ENCODE data around the gene CLEC2B.

Gene CLEC2B

GRCh38 chr12:9868951-9869306 is 225 bp downstream of the CLEC2B start:
- no peak for DNase-seq

GRCh38 chr12:9868311-9868801 is 798 bp downstream of the CLEC2B start:
- no peak for DNase-seq

GRCh38 chr12:9867531-9867930 is 1.6 kb downstream of the CLEC2B start:
- DNase-seq = no peak

DNA sequence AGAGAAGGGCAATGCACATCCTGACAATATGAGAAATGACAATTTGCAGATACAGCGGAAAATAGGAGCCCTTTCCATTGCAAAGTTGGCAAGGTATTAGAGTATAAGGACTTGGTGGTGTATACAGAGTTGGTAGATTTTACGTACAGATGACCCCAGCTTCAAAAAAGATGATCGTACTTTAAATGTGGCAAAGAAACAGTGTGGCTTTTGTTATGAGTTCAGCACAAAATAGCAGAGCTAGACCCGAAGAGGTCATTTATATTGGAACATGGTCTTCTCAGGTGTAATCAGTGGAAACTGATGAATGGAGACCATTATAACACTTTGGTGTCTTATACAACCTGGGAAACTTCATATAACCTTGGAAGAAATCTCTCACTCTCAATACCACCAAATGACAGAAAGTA is 2.3 kb downstream of the CLEC2B start:
- DNase-seq = no peak

- DNase-seq = no peak
Measured at GRCh38 chr12:9864913-9865675, 4.1 kb downstream of the CLEC2B start.

DNA sequence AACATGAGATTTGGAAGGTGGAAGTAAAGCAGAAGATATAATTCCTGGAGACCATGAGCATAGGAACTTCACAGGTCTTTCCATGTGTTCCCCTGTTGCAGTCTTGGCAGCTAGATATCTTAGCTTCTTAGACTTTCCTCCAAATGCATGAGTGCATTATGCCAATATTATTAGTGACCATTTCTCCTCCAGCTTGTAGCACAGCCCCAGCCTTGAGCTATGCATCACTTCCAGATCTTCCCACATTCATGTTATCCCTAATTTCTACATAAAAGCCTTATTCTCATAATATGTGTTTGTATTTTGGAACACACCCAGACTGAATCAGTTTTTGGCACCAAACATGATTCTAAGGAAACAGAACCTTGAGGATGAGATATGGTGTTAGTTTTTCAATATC is 11.0 kb downstream of the CLEC2B start:
- no peak for DNase-seq

DNA sequence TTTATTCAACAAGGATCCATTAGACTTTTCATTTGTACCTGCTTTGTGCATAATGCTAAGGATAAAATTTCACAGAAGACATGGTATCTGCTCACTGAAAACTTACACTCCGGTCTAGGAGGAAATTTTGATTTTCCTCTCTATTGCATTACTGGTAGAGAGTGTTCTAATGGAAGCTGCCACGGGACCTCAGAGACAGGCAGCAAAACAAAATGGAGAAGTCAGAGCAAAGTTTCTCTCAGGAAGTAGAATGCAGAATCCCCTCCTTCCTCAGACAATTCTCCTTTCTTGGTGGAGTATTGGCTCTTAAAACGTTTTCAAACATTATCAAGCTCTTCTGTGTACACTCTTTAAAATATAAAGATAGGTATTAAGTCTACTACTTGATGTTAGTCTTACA is 12.3 kb downstream of the CLEC2B start:
- no peak for DNase-seq

GRCh38 chr12:9856151-9856550 is 13.0 kb downstream of the CLEC2B start:
- DNase-seq = no peak

DNA sequence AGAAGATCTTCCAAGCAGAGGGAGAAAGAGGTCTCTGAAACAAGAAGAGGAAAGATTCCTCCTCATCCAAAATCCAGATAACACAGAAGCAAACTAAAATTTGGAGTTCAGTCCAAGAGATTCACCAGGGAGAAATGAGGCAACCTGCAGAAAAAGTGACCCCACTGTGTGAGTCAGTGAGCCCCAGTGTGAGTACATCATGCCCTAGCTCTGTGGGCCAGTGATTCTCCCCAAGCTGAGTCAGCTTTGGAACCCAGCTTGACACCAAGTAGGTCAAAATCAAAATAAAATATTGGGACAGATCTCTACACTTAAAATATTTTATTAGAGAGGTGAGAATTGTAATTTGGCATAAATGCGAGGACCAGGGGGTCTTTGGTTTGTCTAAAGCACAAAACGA is 17.2 kb downstream of the CLEC2B start:
- DNase-seq = no peak

DNA sequence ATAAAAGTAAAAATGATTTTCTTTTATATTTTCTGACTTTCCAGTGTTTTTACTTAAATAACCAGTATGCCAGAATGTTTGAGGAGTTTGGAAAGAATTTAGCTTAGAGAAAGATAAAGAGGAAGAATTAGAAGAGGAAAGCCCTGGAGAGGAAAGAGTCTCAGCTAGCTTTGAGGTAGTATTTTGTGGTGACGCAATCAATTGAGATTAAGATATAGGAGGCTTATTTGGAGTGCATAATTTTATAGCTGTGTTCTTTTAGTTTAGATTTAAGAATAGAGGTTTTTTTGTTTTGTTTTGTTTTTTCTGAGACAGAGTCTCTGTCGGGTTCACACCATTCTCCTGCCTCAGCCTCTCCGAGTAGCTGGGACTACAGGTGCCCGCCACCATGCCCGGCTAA is 18.1 kb downstream of the CLEC2B start:
- no peak for DNase-seq

DNA sequence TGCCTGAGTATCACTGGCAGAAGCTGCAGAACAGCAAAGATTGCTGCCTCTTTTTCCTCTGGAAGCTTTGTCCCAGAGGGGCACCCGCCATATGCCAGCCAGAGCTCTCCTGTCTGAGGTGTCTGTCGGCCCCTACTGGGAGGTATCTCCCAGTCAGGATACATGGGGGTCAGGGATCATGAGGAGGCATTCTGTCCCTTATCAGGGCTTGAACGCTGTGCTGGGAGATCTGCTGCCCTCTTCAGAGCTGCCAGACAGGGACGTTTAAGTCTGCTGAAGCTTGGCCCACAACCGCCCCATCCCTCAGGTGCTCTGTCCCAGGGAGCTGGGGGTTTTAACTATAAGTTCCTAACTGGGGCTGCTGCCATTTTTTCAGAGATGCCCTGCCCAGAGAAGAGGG is 20.3 kb downstream of the CLEC2B start:
- no peak for DNase-seq

- DNase-seq = no peak
Measured at GRCh38 chr12:9843407-9843806, 25.7 kb downstream of the CLEC2B start.

DNA sequence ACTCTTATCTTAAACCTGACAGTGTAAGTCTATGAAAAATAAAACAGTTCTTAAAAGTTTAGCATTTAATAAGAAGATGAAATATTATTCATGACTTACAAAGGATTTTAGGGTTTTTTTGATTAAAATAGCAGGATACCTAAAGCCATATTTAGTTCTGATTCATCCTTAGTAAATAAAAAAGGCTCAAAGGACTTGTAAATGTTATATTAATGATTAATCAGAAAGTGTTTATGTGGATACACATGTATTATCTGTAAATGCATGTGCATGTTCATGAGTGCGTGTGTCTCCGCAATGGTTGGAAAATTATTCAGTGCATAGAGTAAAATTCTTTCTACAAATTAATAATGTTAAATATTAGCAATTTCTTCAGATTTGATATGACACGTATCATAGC is 37.4 kb downstream of the CLEC2B start:
- no peak for DNase-seq

DNA sequence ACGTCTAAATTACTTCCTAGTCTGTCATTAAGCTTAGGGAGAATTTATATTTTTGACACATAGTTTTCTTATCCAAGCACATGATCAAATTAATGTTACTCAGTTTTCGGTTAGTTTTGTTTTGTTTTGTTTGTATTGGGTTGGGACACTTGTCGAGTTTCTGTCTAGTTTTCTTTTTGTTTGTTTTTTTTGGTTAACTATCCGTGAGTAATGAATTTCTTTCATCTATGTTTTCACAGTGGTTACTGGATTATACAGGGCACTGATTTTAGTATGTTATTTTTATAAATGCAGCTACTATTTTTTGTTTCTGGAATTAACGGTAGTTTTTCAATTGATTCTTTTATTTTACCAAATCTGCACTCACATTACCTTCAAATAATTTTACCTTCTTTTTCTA is 39.2 kb downstream of the CLEC2B start:
- no peak for DNase-seq

DNA sequence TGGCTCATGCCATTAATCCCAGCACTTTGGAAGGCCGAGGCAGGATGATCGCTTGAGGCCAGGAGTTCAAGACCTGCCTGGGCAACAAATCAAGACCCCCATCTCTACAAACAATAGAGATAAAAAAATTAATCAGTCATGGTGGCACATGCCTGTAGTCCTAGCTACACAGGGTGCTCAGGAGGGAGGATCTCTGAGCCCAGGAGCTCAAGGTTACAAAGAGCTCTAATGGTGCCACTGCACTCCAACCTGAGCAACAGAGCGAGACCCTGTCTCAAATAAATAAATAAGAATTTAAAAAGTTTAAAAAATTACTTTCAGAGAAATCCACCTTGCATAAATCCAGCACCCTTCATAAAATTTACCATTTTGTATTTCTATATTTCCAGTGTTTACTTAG is 39.7 kb downstream of the CLEC2B start:
- no peak for DNase-seq

DNA sequence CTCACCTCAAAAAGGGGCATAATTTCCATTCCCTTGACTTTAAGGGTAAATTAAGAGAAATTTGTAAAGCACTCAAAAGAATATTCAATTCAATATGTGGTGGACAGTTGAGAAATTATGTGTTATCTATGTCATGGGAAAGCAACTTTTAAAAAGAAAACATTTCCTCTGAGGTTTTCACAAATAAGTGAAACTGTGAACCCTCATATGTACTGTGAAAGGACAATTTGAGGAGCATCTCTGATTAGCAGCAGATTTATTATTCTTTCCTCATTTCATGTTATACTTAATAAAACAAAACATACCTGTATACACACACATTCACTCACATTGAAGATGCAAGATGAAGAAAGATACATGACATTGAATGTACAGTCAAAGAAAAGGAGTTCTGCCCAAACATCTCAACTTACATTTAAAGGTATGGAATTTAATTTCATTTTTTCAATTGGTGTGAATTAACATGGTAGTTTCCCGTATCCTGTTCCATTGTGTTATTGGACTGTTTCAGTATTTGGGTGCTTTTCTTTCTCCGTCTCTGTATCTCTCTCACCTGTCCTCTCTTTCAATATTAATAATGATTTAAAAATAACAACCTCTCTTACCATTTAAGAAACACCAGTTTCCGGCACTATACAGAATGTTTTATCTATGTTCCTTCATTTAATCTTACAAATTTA is 41.8 kb downstream of the CLEC2B start, which contains the start of gene KLRF1:
KLRF1 (plus strand) TSS at position 273 of the 680 bp plus-strand sequence; CDS start at position 337, 64 bp downstream.
- no peak for DNase-seq

DNA sequence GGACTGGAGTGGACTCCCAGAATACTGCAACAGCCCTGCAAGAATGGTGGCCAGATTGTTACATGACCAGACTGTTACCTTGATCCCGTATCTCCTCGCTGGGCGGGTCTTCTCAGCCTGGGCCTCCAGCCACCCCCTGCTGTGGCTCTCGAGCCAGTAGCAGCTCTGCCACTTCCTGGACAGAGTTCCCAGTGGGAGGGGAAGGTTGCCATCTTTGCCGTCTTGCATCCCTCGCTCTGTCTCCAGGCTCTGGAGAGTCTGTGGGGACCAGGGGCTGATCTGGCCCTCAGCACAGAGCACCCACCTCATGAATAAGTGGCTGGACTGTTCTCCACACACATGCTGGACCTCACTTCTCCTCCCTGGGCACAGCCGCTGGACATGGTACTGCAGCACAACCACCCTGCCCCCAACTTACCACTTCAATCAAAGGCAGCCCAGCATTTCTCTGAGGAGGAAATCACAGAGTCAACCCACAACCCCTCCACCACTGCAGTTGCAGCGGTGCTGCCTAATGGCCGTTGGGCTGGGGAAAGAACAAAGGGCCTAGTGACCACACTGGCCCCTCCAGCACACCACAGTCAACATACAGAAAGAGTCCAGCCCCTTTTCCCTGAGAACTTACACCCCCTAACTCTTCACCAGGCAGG is 48.7 kb downstream of the CLEC2B start:
- no peak for DNase-seq

DNA sequence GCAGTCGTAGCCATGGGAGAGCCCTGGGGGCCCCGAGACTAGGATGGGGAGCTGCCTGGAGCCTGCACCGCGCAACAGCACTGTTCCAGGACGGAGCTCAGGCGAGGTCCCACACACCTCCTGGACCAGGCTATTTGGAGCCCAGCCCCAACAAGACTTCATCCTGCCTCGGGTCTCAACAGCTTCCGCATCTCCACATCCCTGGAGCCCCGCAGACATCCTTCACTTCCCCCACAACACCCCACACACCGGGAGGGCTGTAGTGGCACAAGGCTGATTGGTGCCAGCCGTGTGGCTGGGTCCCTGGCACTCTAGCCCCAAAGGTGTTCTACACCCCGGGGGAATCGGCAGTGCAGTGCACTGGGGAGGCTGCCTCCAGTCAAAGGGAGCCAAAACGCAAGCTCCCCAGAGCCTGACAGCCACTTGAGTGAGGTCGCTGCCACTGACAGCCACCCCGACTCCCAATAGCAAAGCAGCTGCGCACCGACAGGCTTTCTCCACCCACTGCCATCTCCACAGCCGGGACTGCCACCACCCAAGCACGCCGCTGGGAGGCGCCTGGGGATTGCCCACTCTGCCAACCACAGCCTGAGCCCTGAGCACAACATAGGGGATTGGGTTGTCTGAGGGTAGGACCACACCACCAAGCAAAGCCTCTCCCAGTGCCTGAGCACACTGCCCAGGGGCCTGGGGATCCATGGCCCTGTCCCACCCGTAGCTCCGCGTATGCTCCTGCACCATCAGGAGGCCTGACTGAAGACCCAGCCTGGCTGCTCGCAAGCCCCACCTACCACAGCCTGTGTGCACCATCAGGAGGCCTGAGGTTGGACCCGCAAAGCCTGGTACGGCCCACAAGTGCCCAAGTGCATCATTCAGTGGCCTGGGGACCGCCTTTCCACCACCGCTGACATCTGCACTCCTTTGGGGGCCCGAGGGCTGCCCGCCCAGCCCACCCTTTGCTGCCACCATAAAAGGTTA is 55.0 kb downstream of the CLEC2B start:
- peak; percentile 22 for DNase-seq

GRCh38 chr12:9811621-9812020 is 57.5 kb downstream of the CLEC2B start:
- no peak for DNase-seq

- DNase-seq = no peak
Measured at GRCh38 chr12:9810671-9811070, 58.5 kb downstream of the CLEC2B start.

DNA sequence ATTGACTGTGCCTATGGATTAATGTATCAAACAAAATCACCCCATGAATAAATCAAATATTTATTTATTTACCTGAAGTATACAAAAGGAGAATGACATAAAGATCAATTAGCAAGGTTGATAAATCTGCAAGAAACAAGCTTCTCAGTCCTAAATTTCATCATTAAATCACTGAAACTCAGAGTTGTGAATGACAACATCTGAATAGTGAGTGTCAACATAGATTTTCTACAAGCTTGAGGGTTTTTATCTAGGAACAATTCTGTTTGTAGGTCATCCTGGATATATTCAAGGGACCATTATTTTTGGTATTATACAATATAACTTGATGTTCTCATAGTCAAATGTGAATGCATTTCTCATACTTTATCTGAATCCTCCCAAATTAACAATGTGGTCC is 59.3 kb downstream of the CLEC2B start:
- DNase-seq = no peak

DNA sequence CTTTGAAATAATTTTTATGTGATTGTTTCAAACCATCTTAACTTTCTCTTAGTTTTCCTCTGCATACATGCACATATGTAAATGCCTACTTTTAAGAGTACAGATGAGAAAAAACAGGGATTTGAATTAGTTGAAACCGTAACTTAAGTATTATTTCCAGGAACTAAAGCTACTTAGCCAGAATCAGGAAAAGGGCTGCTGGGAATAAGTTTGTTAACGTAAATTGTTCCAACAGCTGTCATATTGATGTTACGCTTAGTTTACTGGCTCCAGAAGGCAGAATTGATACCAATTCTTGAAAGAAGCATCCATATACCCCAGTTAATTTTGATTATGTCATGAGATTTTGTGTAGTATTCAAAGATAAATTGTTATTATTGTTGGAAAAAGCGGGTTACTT is 59.8 kb downstream of the CLEC2B start:
- no peak for DNase-seq

Data from fibroblast of skin of scalp (primary cell).